Measurements from ENCODE around the gene PRSS37.

PRSS37 gene, protein sequence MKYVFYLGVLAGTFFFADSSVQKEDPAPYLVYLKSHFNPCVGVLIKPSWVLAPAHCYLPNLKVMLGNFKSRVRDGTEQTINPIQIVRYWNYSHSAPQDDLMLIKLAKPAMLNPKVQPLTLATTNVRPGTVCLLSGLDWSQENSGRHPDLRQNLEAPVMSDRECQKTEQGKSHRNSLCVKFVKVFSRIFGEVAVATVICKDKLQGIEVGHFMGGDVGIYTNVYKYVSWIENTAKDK

DNA sequence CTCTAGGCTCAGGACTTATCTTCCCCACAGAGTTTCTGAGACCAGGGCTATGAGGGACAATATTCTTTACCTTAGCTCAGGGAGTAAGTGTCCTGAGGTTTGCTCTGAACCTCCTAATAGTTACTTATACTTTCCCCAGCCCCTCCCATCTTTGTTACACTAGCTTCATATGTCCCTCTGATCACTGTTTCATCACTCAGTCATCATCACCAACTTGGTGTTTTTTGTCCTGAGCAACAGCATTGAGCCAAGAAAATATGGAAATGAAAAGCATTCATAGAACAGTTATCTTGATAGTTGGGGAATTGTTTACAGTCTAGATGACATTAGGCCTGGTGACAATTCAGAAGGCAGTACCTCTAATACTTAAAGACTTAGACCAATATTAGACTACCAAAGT lies at the start of gene PRSS37:
Gene PRSS37 (minus strand): TSS at position 101 of the 400 bp plus-strand sequence. CDS start 436 bp downstream, outside the sequence.
- no peak for DNase-seq (ENCODE audit: low read depth)
- TF ChIP-seq, protein P1, sequence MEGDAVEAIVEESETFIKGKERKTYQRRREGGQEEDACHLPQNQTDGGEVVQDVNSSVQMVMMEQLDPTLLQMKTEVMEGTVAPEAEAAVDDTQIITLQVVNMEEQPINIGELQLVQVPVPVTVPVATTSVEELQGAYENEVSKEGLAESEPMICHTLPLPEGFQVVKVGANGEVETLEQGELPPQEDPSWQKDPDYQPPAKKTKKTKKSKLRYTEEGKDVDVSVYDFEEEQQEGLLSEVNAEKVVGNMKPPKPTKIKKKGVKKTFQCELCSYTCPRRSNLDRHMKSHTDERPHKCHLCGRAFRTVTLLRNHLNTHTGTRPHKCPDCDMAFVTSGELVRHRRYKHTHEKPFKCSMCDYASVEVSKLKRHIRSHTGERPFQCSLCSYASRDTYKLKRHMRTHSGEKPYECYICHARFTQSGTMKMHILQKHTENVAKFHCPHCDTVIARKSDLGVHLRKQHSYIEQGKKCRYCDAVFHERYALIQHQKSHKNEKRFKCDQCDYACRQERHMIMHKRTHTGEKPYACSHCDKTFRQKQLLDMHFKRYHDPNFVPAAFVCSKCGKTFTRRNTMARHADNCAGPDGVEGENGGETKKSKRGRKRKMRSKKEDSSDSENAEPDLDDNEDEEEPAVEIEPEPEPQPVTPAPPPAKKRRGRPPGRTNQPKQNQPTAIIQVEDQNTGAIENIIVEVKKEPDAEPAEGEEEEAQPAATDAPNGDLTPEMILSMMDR (IDR thresholded peaks at IDR 0.05; ENCODE audit: insufficient read depth, low read depth, low read length, missing control alignments) = no peak

DNA sequence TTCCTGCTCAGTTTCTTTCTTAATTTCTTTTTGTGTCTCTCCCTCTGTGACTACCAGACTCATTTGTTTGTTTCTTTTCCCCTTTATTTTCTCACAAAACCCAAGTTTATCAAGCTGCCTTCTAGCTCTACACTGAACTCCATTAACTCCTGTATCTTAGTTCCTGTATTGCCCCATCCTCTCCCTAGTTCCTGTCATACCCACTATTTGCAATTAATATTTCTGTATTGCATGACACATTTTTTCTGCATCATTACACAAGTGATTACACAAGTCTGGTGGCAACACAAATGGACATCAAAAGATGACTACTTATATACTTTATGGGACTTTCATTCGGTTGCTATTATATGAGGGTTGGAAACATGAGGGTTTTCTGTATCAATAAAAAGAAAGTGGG lies 48.0 kb upstream of the PRSS37 start:
- TF ChIP-seq, protein P1 (IDR thresholded peaks at IDR 0.05; ENCODE audit: insufficient read depth, low read depth, low read length, missing control alignments) = no peak
- no peak overlapping the region for H3K4me3 ChIP-seq (ENCODE audit: low read depth, low read length)
- no peak for DNase-seq (ENCODE audit: low read depth)

More for the DNA sequence above, at the start of gene PRSS37:
- H3K4me3 ChIP-seq (ENCODE audit: low read depth, low read length) = no peak within 1 kb of the TSS

DNA sequence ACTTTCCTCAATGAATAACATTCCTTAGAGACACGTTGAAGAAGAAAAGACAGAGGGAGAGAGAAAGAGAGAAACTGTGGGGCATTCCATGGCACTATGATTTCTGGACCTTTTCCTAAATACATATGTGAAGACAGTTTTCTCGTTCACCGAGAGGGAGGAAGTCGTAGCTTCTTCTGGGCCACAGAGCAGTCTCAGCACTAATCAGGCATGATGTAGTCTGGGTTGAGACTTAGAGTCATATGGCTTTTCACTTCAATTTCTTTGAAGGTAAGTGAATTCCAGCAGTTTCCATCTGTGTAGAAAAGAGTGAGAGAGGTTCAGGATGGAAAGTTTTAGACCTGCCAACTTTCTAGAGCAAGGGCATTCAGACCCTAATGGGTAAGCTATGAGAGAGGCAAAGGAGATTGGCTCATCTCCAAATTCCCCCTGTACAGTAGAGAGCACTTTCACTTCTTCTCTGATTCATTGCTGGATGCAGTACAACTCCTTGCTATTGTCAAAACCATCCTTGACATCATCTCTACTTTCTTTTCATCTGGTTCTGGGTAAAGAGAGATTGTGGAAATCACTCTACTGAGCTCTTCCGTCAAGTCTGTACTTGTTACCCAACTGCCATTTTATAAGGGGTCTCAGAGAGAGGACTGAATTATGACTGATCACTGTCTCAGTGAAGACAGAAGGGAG lies 43.4 kb upstream of the PRSS37 start:
- TF ChIP-seq, protein P1 (IDR thresholded peaks at IDR 0.05; ENCODE audit: insufficient read depth, low read depth, low read length, missing control alignments) = no peak
- no peak overlapping the region for H3K4me3 ChIP-seq (ENCODE audit: low read depth, low read length)
- DNase-seq (ENCODE audit: low read depth) = peak; percentile 38

DNA sequence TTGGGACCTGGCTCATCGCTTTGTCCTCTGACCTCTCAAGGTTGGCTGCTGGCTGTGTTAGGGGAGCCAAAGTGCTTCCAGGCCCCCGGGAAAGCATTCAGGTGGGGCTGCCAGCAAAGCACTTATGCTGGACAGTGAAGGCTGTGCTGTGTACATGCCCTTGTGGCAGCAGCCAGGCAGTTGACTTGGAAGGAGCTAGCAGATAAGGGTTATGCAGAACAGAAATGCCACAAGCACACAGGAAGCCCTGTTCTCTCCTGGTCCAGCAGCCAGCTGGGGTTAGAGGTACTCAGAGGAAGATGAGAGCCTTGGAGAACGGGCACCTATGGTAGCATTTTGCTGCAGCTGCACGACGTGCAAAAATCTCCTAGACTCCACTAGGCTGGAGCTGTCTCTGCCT lies 39.7 kb upstream of the PRSS37 start:
- DNase-seq (ENCODE audit: low read depth) = no peak

DNA sequence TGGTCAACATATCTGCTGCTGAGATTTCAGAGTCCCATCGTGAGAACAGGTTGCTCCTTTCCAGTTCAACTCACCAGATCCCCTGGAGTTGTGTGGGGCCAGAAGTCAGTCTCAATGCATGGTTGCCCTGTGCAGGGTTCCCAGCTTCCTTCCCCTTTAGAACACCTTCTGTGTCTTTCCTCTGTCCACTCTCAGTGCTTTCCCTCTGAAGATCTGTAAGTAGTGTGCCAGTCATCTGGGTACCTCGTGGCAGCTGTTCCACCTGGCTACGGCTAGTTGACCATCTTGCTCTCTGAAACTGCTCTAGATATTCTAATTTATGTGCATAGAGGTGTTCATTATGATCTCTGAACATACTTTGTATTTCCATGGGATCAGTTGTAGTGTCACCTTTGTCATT lies 36.1 kb upstream of the PRSS37 start:
- no peak overlapping the region for H3K4me3 ChIP-seq (ENCODE audit: low read depth, low read length)
- TF ChIP-seq, protein P1 (IDR thresholded peaks at IDR 0.05; ENCODE audit: insufficient read depth, low read depth, low read length, missing control alignments) = no peak
- DNase-seq (ENCODE audit: low read depth) = no peak

More for the DNA sequence above, 39.7 kb upstream of the PRSS37 start:
- TF ChIP-seq, protein P1 (IDR thresholded peaks at IDR 0.05; ENCODE audit: insufficient read depth, low read depth, low read length, missing control alignments) = no peak
- H3K4me3 ChIP-seq (ENCODE audit: low read depth, low read length) = no peak overlapping the region

DNA sequence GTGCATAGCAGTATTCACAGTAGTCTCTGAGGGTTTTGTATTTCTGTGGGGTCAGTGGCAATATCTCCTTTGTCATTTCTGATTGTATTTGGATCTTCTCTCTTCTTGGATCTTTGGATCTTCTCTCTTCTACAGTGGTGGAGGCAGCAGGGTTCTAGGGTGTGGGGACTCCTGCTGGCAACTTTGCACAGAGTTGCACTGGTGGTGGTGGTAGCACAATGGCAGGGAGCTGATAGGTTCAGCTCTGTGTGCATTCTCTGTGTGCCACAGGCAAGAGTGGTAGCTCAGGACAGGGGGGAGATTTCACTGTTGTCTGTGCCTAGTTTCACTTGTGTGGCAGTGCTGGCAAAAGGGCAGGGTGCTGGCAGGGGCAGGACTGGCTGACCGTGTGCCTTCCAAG lies 35.1 kb upstream of the PRSS37 start:
- H3K4me3 ChIP-seq (ENCODE audit: low read depth, low read length) = no peak overlapping the region
- no peak for DNase-seq (ENCODE audit: low read depth)
- TF ChIP-seq, protein P1 (IDR thresholded peaks at IDR 0.05; ENCODE audit: insufficient read depth, low read depth, low read length, missing control alignments) = no peak
